ENCODE results near the gene HEATR9.

DNA sequence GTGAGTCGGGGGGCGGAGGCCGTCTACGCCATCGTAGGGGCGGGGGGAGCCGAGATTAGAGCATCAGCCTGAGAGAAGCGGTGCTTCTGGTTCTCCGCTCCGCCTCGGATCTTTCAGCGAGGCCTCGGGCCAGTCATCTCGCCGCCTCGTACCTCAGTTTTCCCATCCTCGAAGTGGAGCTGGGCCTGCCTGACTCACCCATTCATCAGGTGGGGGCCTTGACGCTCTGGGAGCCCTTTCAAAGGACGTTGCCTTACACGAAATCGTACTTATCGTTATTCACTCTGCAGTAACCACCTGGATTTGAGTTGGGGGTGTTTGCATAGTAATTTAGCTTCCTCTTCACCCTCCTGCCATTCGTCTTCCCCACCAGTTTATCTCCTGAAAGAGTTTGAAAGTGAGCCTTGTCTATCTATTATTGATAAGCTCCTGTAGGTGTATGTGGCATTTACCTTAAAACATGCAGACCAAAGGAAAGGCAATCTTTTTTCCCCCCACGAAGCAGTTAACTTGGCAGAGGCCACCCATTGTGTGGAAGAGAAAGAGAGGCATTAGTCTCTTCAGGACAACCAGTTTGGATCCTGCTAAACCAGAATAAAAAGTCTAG, 58.7 kb downstream of the HEATR9 start:
- no peak for TF ChIP-seq TAF1 (IDR thresholded peaks at IDR 0.05; ENCODE audit: borderline replicate concordance, low read depth, low read length)
- TF ChIP-seq NRF1 (IDR thresholded peaks at IDR 0.05; ENCODE audit: low read depth, low read length): no peak
- TF ChIP-seq, protein P1, sequence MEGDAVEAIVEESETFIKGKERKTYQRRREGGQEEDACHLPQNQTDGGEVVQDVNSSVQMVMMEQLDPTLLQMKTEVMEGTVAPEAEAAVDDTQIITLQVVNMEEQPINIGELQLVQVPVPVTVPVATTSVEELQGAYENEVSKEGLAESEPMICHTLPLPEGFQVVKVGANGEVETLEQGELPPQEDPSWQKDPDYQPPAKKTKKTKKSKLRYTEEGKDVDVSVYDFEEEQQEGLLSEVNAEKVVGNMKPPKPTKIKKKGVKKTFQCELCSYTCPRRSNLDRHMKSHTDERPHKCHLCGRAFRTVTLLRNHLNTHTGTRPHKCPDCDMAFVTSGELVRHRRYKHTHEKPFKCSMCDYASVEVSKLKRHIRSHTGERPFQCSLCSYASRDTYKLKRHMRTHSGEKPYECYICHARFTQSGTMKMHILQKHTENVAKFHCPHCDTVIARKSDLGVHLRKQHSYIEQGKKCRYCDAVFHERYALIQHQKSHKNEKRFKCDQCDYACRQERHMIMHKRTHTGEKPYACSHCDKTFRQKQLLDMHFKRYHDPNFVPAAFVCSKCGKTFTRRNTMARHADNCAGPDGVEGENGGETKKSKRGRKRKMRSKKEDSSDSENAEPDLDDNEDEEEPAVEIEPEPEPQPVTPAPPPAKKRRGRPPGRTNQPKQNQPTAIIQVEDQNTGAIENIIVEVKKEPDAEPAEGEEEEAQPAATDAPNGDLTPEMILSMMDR (IDR thresholded peaks at IDR 0.05): no peak
- no peak for TF ChIP-seq POLR2AphosphoS5 (IDR thresholded peaks at IDR 0.05; ENCODE audit: low read depth, low read length)
- no peak for TF ChIP-seq SMC3 (IDR thresholded peaks at IDR 0.05; ENCODE audit: low read depth, low read length)
- TF ChIP-seq, protein P2, sequence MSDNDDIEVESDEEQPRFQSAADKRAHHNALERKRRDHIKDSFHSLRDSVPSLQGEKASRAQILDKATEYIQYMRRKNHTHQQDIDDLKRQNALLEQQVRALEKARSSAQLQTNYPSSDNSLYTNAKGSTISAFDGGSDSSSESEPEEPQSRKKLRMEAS (IDR thresholded peaks at IDR 0.05; ENCODE audit: low read depth): no peak
- no peak for TF ChIP-seq GATA2 (CRISPR knock-in tag; IDR thresholded peaks at IDR 0.05)
- no peak for TF ChIP-seq RFX5 (IDR thresholded peaks at IDR 0.05; ENCODE audit: low read length)
- TF ChIP-seq, protein P3, sequence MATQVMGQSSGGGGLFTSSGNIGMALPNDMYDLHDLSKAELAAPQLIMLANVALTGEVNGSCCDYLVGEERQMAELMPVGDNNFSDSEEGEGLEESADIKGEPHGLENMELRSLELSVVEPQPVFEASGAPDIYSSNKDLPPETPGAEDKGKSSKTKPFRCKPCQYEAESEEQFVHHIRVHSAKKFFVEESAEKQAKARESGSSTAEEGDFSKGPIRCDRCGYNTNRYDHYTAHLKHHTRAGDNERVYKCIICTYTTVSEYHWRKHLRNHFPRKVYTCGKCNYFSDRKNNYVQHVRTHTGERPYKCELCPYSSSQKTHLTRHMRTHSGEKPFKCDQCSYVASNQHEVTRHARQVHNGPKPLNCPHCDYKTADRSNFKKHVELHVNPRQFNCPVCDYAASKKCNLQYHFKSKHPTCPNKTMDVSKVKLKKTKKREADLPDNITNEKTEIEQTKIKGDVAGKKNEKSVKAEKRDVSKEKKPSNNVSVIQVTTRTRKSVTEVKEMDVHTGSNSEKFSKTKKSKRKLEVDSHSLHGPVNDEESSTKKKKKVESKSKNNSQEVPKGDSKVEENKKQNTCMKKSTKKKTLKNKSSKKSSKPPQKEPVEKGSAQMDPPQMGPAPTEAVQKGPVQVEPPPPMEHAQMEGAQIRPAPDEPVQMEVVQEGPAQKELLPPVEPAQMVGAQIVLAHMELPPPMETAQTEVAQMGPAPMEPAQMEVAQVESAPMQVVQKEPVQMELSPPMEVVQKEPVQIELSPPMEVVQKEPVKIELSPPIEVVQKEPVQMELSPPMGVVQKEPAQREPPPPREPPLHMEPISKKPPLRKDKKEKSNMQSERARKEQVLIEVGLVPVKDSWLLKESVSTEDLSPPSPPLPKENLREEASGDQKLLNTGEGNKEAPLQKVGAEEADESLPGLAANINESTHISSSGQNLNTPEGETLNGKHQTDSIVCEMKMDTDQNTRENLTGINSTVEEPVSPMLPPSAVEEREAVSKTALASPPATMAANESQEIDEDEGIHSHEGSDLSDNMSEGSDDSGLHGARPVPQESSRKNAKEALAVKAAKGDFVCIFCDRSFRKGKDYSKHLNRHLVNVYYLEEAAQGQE (IDR thresholded peaks at IDR 0.05; ENCODE audit: low read depth, low read length): no peak
- TF ChIP-seq EP300 (IDR thresholded peaks at IDR 0.05; ENCODE audit: borderline replicate concordance in 1 of 2, low read depth in 1 of 2, low read length in 1 of 2): no peak
- no peak for TF ChIP-seq GABPA (IDR thresholded peaks at IDR 0.05; ENCODE audit: low read depth)
